AG04450 (cell line): ENCODE measurements around the gene RALGPS1. TPM values are rescaled to one million over a fixed set of nuclear protein-coding genes. Genes with fewer than 3 reads are reported as not detected.

Experiments
- CTCF ChIA-PET: fragments of 300-600, 350-600 bp; formaldehyde crosslinking; extraction: SDS; loops from one replicate; lab custom pipeline; 2022; ENCODE audit warnings: antibody characterized with exemption, inconsistent platforms; lab: Charles Lee
- POLR2A ChIA-PET: fragments of 350-600 bp; formaldehyde crosslinking; extraction: SDS; loops from one replicate; lab custom pipeline; 2021; ENCODE audit warnings: antibody characterized with exemption, inconsistent platforms; lab: Yijun Ruan, JAX
- DNase-seq: peaks from one replicate; pipeline ENCODE4 v3.0.0-alpha.2; 2011; ENCODE audit warnings: low read depth, low spot score
- H3K27ac ChIP-seq: one replicate; pipeline ENCODE4 v1.5.1; 2012; ENCODE audit warnings: low read depth, low read length, control low read depth
- H3K27me3 ChIP-seq: one replicate; pipeline ENCODE4 v1.6.0; 2012; ENCODE audit warnings: low read length; ENCODE audit not compliant: control insufficient read depth, insufficient read depth
- H3K4me3 ChIP-seq: 2 replicates; pipeline ENCODE4 v1.5.1; 2011; ENCODE audit warnings: mild to moderate bottlenecking, low read depth, low read length, control low read depth
- H3K9me3 ChIP-seq: 2 replicates; pipeline ENCODE4 v1.5.1; 2012; ENCODE audit warnings: low read length; ENCODE audit not compliant: control insufficient read depth, insufficient read depth
- polyA plus RNA-seq: library from polyadenylated mRNA; depleted of rRNA; stranded (reverse); fragments of >200 nt; gene quantifications from 2 replicates; pipeline ENCODE4 v1.2.3, GENCODE V29; 2011
- TF ChIP-seq, protein P1 (sequence below): IDR thresholded peaks from 2 replicates; pipeline ENCODE4 v1.5.1; 2011; ENCODE audit warnings: low read depth, low read length, control low read depth, inconsistent platforms

RALGPS1 gene
- polyA plus RNA-seq, 1 experiment = 4.6 TPM

DNA sequence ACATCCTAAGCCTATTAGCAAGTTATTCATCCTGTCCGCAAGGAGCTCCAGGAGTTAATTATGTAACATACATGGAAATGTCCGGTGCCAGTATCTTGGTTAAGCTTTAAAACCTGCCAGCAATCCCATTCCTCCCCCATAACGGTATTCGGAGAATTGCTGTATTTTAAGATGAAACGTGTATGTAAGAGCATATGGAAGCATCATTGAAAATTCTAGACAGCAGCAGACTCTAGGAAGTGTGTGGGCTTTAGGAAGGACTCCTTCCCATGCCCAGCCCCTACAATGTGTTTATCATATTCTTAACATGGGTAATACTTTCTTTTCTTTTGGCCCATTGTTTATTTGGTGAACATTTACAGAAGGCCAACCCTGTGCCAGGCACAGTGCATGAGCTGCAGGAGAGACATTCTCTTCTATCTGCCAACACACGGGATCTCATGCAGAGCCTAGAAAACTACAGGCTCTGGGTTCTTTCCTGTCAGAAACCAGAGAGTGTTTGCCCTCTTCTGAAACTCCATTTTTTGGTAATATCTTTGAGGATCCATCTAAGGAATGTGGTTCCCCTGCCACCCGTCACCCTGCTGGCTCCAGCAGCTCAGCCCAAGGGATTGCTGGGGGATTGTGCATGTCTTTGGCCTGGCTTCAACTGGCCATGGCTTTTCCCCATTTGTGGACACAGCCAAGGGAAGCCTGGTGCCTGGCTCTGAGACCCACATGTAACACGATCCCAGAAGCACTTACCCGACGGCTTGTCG lies 192.8 kb downstream of the RALGPS1 start:
- ChIA-PET CTCF (no interaction called here), POLR2A (no interaction called here)
- no peak overlapping the region for H3K4me3 ChIP-seq
- TF ChIP-seq, protein P1, sequence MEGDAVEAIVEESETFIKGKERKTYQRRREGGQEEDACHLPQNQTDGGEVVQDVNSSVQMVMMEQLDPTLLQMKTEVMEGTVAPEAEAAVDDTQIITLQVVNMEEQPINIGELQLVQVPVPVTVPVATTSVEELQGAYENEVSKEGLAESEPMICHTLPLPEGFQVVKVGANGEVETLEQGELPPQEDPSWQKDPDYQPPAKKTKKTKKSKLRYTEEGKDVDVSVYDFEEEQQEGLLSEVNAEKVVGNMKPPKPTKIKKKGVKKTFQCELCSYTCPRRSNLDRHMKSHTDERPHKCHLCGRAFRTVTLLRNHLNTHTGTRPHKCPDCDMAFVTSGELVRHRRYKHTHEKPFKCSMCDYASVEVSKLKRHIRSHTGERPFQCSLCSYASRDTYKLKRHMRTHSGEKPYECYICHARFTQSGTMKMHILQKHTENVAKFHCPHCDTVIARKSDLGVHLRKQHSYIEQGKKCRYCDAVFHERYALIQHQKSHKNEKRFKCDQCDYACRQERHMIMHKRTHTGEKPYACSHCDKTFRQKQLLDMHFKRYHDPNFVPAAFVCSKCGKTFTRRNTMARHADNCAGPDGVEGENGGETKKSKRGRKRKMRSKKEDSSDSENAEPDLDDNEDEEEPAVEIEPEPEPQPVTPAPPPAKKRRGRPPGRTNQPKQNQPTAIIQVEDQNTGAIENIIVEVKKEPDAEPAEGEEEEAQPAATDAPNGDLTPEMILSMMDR = no peak
- H3K27ac ChIP-seq = no peak overlapping the region
- no peaks in the 10 kb centered on the region; the same call in 1 of the 2 replicates for H3K9me3 ChIP-seq
- DNase-seq = no peak
- H3K27me3 ChIP-seq = no peaks in the 10 kb centered on the region

DNA sequence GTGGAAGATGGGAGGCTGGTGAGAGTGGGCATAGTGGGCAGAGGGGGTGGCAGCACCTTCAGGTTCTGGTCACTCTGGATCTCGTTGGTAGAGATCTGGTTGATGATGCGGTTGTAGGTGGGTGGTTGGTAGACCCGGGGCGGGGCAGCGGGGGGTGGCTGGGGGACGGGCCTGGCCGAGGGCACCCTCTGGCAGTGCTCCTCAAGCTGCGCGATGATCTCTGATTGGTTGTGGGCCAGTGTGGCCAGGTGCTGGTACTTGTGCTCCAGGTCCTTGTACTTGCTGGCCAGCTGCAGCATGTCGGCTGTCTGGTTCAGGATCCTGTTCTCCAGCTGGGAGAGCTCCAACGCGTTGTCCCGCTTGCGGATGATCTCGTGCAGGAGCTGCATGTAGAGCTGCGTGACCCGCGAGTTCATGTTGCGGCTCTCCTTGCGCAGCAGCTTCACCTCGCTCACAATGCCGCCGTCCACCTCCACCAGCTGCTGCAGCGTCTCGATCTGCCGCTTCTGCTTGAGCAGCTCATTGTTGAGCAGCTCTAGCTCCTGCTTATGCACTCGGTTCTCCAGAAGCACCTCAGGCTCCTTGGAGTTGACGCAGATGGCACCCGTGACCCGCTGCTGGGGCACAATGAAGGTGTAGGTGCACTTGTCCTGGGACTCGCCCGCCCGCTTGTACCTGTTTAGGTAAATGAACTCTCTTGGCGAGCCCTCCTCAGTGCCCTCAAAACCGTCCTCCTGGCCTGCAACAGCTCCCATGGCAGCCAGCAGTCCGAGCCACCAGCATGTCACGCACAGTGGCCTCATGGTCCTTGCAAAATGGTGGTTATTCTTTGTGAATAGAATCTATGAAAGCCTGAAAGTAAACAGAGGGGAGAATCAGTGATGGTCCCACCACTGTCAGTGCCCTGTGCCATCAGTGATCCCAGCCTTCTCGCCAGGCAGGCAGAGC lies 193.6 kb downstream of the RALGPS1 start:
- ChIA-PET POLR2A (interaction anchor here (1.0 kb wide), 2 partner anchors 9 to 15 kb away, joined by 3 to 4 read pairs; no protein-coding TSS in a partner anchor), CTCF (no interaction called here)
- TF ChIP-seq, protein P1 = no peak
- Histone ChIP-seq H3K4me3 (no peak overlapping the region), H3K9me3 (no peaks in the 10 kb centered on the region; the same call in 1 of the 2 replicates), H3K27me3 (no peaks in the 10 kb centered on the region), H3K27ac (no peak overlapping the region)
- no peak for DNase-seq

DNA sequence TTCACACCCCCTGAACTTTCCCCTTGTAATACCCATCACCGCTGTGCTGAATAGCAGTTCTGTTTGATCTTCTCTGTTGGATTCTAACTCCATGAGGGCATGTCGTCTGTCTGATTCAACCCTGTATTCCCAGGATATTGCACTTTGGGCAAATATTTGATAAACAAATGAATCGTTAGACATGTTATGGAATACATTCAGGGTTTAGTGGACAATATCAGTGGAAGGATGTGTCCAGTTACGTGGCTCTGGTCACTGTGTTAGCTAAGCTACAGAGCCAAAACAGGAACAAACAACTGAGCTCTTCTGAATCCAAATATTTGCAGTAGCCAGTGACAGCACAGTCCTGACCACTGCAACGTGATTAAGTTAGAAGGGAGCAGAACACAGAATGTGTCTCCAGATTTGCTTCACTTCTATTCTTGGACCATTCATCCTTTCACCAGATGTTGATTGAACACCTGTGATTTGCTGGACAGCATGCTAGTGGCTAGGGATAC lies 194.7 kb downstream of the RALGPS1 start:
- DNase-seq = no peak
- no peak overlapping the region for H3K4me3 ChIP-seq

DNA sequence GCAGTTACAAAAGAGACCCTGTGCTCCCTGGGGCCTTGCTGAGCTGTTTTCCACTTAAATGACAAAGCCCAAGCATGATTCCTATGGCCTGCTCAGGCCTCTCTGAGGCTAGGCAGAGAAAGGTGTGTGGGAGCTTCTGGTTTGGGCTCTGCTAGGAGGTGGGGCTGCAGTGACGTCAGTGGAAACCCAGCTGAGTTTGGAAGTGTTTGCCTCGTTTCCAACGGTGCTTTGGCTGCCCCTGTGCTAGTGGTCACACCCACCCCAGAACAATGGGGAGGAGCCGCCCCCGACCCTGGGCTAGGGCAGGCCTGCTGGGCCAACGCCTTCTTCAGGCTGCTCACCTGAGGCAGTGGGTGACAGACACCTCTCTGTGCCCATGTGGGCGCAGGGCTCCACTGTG lies 197.5 kb downstream of the RALGPS1 start:
- TF ChIP-seq, protein P1 = no peak
- H3K4me3 ChIP-seq = no peak overlapping the region
- no peak overlapping the region for H3K27ac ChIP-seq
- H3K9me3 ChIP-seq = no peaks in the 10 kb centered on the region; the same call in 1 of the 2 replicates
- no peak for DNase-seq
- ChIA-PET POLR2A (interaction anchor here (0.9 kb wide), 1 partner anchor 11 kb away, joined by 3 read pairs; no protein-coding TSS in a partner anchor), CTCF (interaction anchor here (1.3 kb wide), 1 partner anchor 147 kb away, joined by 4 read pairs; no protein-coding TSS in a partner anchor)
- H3K27me3 ChIP-seq = no peaks in the 10 kb centered on the region

More for the DNA sequence above, 194.7 kb downstream of the RALGPS1 start:
- Histone ChIP-seq H3K27me3 (no peaks in the 10 kb centered on the region), H3K27ac (no peak overlapping the region), H3K9me3 (no peaks in the 10 kb centered on the region; the same call in 1 of the 2 replicates)
- CTCF ChIA-PET = interaction anchor here (0.5 kb wide), 1 partner anchor 32 kb away, joined by 3 read pairs; no protein-coding TSS in a partner anchor
- TF ChIP-seq, protein P1 = no peak
- POLR2A ChIA-PET = interaction anchor here (1.0 kb wide), 1 partner anchor 8 kb away, joined by 3 read pairs; no protein-coding TSS in a partner anchor
